ENCODE results near the gene SERTAD4.

DNA sequence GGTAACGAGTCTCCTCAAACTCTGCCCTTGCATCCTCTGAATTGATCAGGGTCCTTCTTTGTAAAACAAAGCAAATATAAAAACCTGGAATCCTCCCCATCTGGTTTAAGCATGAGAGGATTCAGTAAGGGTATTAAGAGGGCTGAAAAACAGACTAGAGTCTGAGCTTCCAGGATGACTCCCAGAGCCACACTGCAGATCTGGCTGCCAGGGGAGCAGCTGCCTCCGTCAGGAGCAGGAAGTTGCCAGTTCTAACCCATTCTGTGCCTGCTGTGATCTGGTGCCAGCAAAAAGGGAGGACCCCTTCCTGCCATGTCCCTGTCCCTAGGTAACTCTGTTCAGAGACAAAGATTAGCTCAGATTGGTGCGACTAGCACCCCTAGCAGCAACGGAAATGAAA, 27.5 kb downstream of the SERTAD4 start:
- TF ChIP-seq POLR2AphosphoS5 (IDR thresholded peaks at IDR 0.05; ENCODE audit: low read depth) (no peak), JUNB (IDR thresholded peaks at IDR 0.05; ENCODE audit: unreplicated experiment) (no peak), NANOG (IDR thresholded peaks at IDR 0.05; ENCODE audit: borderline replicate concordance) (no peak)
- TF ChIP-seq, protein P1, sequence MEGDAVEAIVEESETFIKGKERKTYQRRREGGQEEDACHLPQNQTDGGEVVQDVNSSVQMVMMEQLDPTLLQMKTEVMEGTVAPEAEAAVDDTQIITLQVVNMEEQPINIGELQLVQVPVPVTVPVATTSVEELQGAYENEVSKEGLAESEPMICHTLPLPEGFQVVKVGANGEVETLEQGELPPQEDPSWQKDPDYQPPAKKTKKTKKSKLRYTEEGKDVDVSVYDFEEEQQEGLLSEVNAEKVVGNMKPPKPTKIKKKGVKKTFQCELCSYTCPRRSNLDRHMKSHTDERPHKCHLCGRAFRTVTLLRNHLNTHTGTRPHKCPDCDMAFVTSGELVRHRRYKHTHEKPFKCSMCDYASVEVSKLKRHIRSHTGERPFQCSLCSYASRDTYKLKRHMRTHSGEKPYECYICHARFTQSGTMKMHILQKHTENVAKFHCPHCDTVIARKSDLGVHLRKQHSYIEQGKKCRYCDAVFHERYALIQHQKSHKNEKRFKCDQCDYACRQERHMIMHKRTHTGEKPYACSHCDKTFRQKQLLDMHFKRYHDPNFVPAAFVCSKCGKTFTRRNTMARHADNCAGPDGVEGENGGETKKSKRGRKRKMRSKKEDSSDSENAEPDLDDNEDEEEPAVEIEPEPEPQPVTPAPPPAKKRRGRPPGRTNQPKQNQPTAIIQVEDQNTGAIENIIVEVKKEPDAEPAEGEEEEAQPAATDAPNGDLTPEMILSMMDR (conservative IDR thresholded peaks at IDR 0.05; ENCODE audit: low read depth in 2 of 2) = no peak
